GM12878 (cell line): ENCODE data around the gene TMBIM1. TPM values are rescaled to one million over a fixed set of nuclear protein-coding genes. Genes with fewer than 3 reads are reported as not detected.

ENCODE experiments used
- ATAC-seq: fragments of 200-7000 bp; cut with Tn5 transposase; 3 replicates; pipeline ENCODE4 v1.9.1; 2020; ENCODE audit warnings: mild to moderate bottlenecking, moderate library complexity
- BruUV-seq: library from RNA; stranded (reverse); fragments of 400-500 nt; replicated peaks from 2 replicates; lab custom pipeline; 2021; lab: Mats Ljungman, UMichigan
- CTCF ChIA-PET: fragments of 300-600 bp; sonication (Branson Sonifier 250); formaldehyde crosslinking; extraction: SDS; loops from one replicate; lab custom pipeline; 2021; ENCODE audit warnings: inconsistent platforms; lab: Yijun Ruan, JAX
- POLR2A ChIA-PET: fragments of 350-600 bp; formaldehyde crosslinking; extraction: SDS; loops from one replicate; lab custom pipeline; 2021; ENCODE audit warnings: inconsistent platforms; lab: Charles Lee
- RAD21 ChIA-PET: fragments of 300-600 bp; sonication (Branson Sonifier 250); formaldehyde crosslinking; loops from one replicate; lab custom pipeline; 2023; ENCODE audit warnings: antibody characterized with exemption; ENCODE audit not compliant: unreplicated experiment; lab: Charles Lee
- SMC1A ChIA-PET: fragments of 300-600 bp; sonication (Branson Sonifier 250); formaldehyde crosslinking; loops from one replicate; lab custom pipeline; 2023; ENCODE audit not compliant: unreplicated experiment, uncharacterized antibody; lab: Charles Lee
- DNase-seq: peaks from one replicate; pipeline ENCODE4 v3.0.0-alpha.2; 2011; ENCODE audit warnings: low read depth, low spot score
- FAIRE-seq: peaks from 3 replicates; lab custom pipeline; 2011; peaks lifted over from hg19 to GRCh38; lab: Jason Lieb, UNC
- H2AFZ ChIP-seq: 2 replicates; pipeline ENCODE4 v1.6.0; 2011; ENCODE audit warnings: low read depth, low read length, control low read depth; ENCODE audit not compliant: control insufficient read depth
- H3K27ac ChIP-seq: 2 replicates; pipeline ENCODE4 v1.5.1; 2011; ENCODE audit warnings: control low read depth; ENCODE audit not compliant: control insufficient read depth, insufficient read depth
- H3K27me3 ChIP-seq, 2 experiments: replicated peaks in 1 of 2; 2 replicates each; pipeline versions ENCODE4 v1.6.0 to v1.6.1; 2011; ENCODE audit warnings: low read length in 1 of 2; ENCODE audit not compliant: control insufficient read depth in 2 of 2, insufficient read depth in 2 of 2
- H3K36me3 ChIP-seq, 2 experiments: 2 replicates each; pipeline ENCODE4 v1.5.1; 2011; ENCODE audit warnings: low read length in 1 of 2; ENCODE audit not compliant: control insufficient read depth in 2 of 2, insufficient read depth in 2 of 2
- H3K4me1 ChIP-seq: 2 replicates; pipeline ENCODE4 v1.6.1; 2011; ENCODE audit warnings: mild to moderate bottlenecking, low read length, moderate library complexity, mixed read lengths; ENCODE audit not compliant: control insufficient read depth, insufficient read depth
- H3K4me2 ChIP-seq: 2 replicates; pipeline ENCODE4 v1.6.0; 2011; ENCODE audit warnings: control low read depth; ENCODE audit not compliant: control insufficient read depth, insufficient read depth
- H3K4me3 ChIP-seq: fragments of 200-600 bp; sonication (generic); 2 replicates; pipeline ENCODE4 v1.5.1; 2016
- H3K79me2 ChIP-seq: 2 replicates; pipeline ENCODE4 v1.6.0; 2011; ENCODE audit warnings: low read length; ENCODE audit not compliant: control insufficient read depth, insufficient read depth
- H3K9ac ChIP-seq: 2 replicates; pipeline ENCODE4 v1.8.0; 2011; ENCODE audit warnings: low read length, control low read depth, mixed read lengths; ENCODE audit not compliant: control insufficient read depth, insufficient read depth
- H3K9me3 ChIP-seq: replicated peaks from 3 replicates; pipeline ENCODE4 v1.5.1; 2011; ENCODE audit warnings: mild to moderate bottlenecking, low read length; ENCODE audit not compliant: control insufficient read depth, insufficient read depth
- H4K20me1 ChIP-seq: 2 replicates; pipeline ENCODE4 v1.6.0; 2011; ENCODE audit not compliant: control insufficient read depth, insufficient read depth
- E2F4 ChIP-seq: IDR thresholded peaks from 2 replicates; pipeline ENCODE4 v1.6.1; 2012; ENCODE audit warnings: low read depth, low read length, improper control_type of control experiment
- MAX ChIP-seq: IDR thresholded peaks from 2 replicates; pipeline ENCODE4 v1.6.1; 2012; ENCODE audit warnings: low read depth, low read length, improper control_type of control experiment
- RUNX3 ChIP-seq: IDR thresholded peaks from 2 replicates; pipeline ENCODE4 v1.6.1; 2012; ENCODE audit warnings: low read length, inconsistent platforms
- TARDBP ChIP-seq: IDR thresholded peaks from 2 replicates; pipeline ENCODE4 v1.6.1; 2016; ENCODE audit warnings: borderline replicate concordance
- WRNIP1 ChIP-seq: IDR thresholded peaks from 2 replicates; pipeline ENCODE4 v1.6.1; 2011; ENCODE audit warnings: low read depth, low read length, improper control_type of control experiment, borderline replicate concordance
- WGBS: methylation state at CpG from one replicate; pipeline ENCODE4 v1.1.6; 2016; ENCODE audit warnings: low lambda C conversion rate; ENCODE audit not compliant: insufficient replicate concordance, insufficient coverage; ENCODE audit errors: missing lambda C conversion rate; 5-methylcytosine and 5-hydroxymethylcytosine counted together
- in situ Hi-C: fragments of 300-500 bp; cut with MboI; formaldehyde crosslinking; loops from 9 replicates; pipeline ENCODE4 v1.14.3; 2018; ENCODE audit warnings: mixed read lengths
- intact Hi-C: fragments of 100-400 bp; cut with micrococcal nuclease; formaldehyde crosslinking; loops from one replicate; pipeline ENCODE4 v1.14.2; 2022; ENCODE audit not compliant: unreplicated experiment
- polyA plus RNA-seq, 11 experiments: library from polyadenylated mRNA; depleted of rRNA in 4 of 11; unstranded in 6 of 11; stranded (reverse) in 5 of 11; fragments of >200 nt; fragmentation: Nextera tagmentation in 4 of 11; fragmentation: Illumina TruSeq in 1 of 11; extraction: Ambion mirVana in 4 of 11; extraction: Trizol in 1 of 11; gene quantifications; 1 replicate in 1 of 11; 2 replicates in 10 of 11; pipeline versions ENCODE4 v1.2.1 to v1.2.3, GENCODE V29; 2011 to 2016; ENCODE audit warnings: inconsistent platforms in 2 of 11, missing spikeins in 2 of 11, low read depth in 1 of 11
- total RNA-seq, 4 experiments: library from RNA; depleted of rRNA in 3 of 4; stranded (reverse); fragments of >200 nt in 3 of 4; fragmentation: Illumina TruSeq in 1 of 4; extraction: Trizol in 1 of 4; gene quantifications; 2 replicates each; pipeline versions ENCODE4 v1.2.1 to v1.2.3, GENCODE V29; 2013 to 2021

The TMBIM1 gene
- total and polyA plus RNA-seq, 10 of the 15 experiments (the other 5 are each of a cell fraction or from before 2014, with no cell fraction given) = 6.1 to 38.3 (median 26.2) TPM

- H2AFZ ChIP-seq = no peak overlapping the region
- FAIRE-seq (no peak), DNase-seq (no peak)
- no peak overlapping the region for H3K4me3 ChIP-seq
- BruUV-seq = no TSS peak
- H3K9ac ChIP-seq = no peak overlapping the region
- H3K27me3 ChIP-seq = no peaks in the 10 kb centered on the region
- peaks cover 17% of the 10 kb centered on the region for H3K4me1 ChIP-seq
- ChIA-PET CTCF (no interaction called here), POLR2A (no interaction called here)
- no peaks in the 10 kb centered on the region for H4K20me1 ChIP-seq
- H3K9me3 ChIP-seq = no peaks in the 10 kb centered on the region
- H3K4me2 ChIP-seq = no peak overlapping the region
- H3K27ac ChIP-seq = no peak overlapping the region
- H3K36me3 ChIP-seq = peaks cover 10 to 18% of the 10 kb centered on the region in 2 experiments; a peak in 3 of 4 replicates
- in situ Hi-C loops = no loop called here
- TF ChIP-seq RUNX3 (no peak), E2F4 (no peak), MAX (no peak), WRNIP1 (no peak), TARDBP (no peak)
- TF ChIP-seq, all 136 proteins: peak for 0
- SMC1A ChIA-PET = no interaction called here
- intact Hi-C loops = no loop called here
- RAD21 ChIA-PET = no interaction called here
- WGBS = 84% methylated on average over 19 of the region's 22 CpGs
- ATAC-seq = no peak
- peaks cover 9% of the 10 kb centered on the region for H3K79me2 ChIP-seq
Observed at GRCh38 chr2:218264773-218265561, 27.3 kb downstream of the TMBIM1 start.
